Uterus (tissue), 2 donors: ENCODE data around the gene CDH3.

Experiments
- CTCF ChIP-seq, 4 experiments: fragments of 200-600 bp in 2 of 4; fragments of 450-650 bp in 2 of 4; sonication (generic) in 2 of 4; IDR thresholded peaks; one replicate each; pipeline ENCODE4 v1.5.1; 2016 to 2019; ENCODE audit warnings: antibody characterized with exemption in 4 of 4, mild to moderate bottlenecking in 2 of 4, moderate library complexity in 1 of 4
- POLR2A ChIP-seq, 2 donors: fragments of 450-650 bp; IDR thresholded peaks; one replicate each; pipeline ENCODE4 v1.6.1; 2016; ENCODE audit warnings: antibody characterized with exemption in 2 of 2, mild to moderate bottlenecking in 1 of 2, moderate library complexity in 1 of 2

GRCh38 chr16:68749432-68749831, 104.3 kb downstream of the CDH3 start:
- TF ChIP-seq POLR2A (IDR thresholded peaks at IDR 0.05) = no peak
- TF ChIP-seq CTCF (IDR thresholded peaks at IDR 0.05) = no peak
